NCI-H2029 treated with DMSO at 0.1 percent for 48 hours (cell line): Measurements from ENCODE around the gene CDH18.
"Not testable (repeated sequence)": the region's sequence is repeated elsewhere in the genome, so short reads cannot be mapped to it uniquely, and the experiment has no call there.

ENCODE experiments used
- DNase-seq: peaks from one replicate; lab custom pipeline; 2025; lab: John Stamatoyannopoulos, UW

The CDH18 gene

GRCh38 chr5:19859020-19859419 is 129.0 kb downstream of the CDH18 start:
- no peak for DNase-seq

GRCh38 chr5:19855931-19856330 is 132.1 kb downstream of the CDH18 start:
- no peak for DNase-seq

- DNase-seq: no peak
These were observed 132.5 kb downstream of the CDH18 start for GRCh38 chr5:19855453-19855852.

- DNase-seq: no peak
These were observed 133.0 kb downstream of the CDH18 start for GRCh38 chr5:19855031-19855430.

GRCh38 chr5:19853616-19854240 is 134.3 kb downstream of the CDH18 start:
- no peak for DNase-seq

- DNase-seq: no peak
These were observed 150.3 kb downstream of the CDH18 start for GRCh38 chr5:19837536-19838174.

- DNase-seq: no peak
These were observed 152.6 kb downstream of the CDH18 start for GRCh38 chr5:19835442-19835841.

- DNase-seq: not testable (repeated sequence)
These were observed 175.3 kb downstream of the CDH18 start for GRCh38 chr5:19812720-19813119.

- DNase-seq: no peak
These were observed 181.2 kb downstream of the CDH18 start for GRCh38 chr5:19806756-19807155.

- no peak for DNase-seq
These were observed 185.3 kb downstream of the CDH18 start for GRCh38 chr5:19802686-19803085.

GRCh38 chr5:19795218-19795617 is 192.8 kb downstream of the CDH18 start:
- no peak for DNase-seq

GRCh38 chr5:19790829-19791466 is 197.1 kb downstream of the CDH18 start:
- DNase-seq: no peak

- no peak for DNase-seq
These were observed 205.4 kb downstream of the CDH18 start for GRCh38 chr5:19782566-19782965.

GRCh38 chr5:19777363-19777762 is 210.6 kb downstream of the CDH18 start:
- DNase-seq: no peak

GRCh38 chr5:19776886-19777285 is 211.1 kb downstream of the CDH18 start:
- not testable (repeated sequence) for DNase-seq

GRCh38 chr5:19771174-19771835 is 216.7 kb downstream of the CDH18 start:
- no peak for DNase-seq

GRCh38 chr5:19770396-19770795 is 217.6 kb downstream of the CDH18 start:
- DNase-seq: no peak

- DNase-seq: no peak
These were observed 220.0 kb downstream of the CDH18 start for GRCh38 chr5:19767987-19768386.

GRCh38 chr5:19753579-19753978 is 234.4 kb downstream of the CDH18 start:
- no peak for DNase-seq

- DNase-seq: no peak
These were observed 236.7 kb downstream of the CDH18 start for GRCh38 chr5:19751326-19751725.

- no peak for DNase-seq
These were observed 242.8 kb downstream of the CDH18 start for GRCh38 chr5:19745247-19745646.

- DNase-seq: no peak
These were observed 248.3 kb downstream of the CDH18 start for GRCh38 chr5:19739671-19740070.

- DNase-seq: no peak
These were observed 253.2 kb downstream of the CDH18 start for GRCh38 chr5:19734776-19735175.
